NCI-H526 treated with DMSO at 0.1 percent for 48 hours (cell line): ENCODE measurements around the gene ANKAR.
"Not testable (repeated sequence)": the region's sequence is repeated elsewhere in the genome, so short reads cannot be mapped to it uniquely, and the experiment has no call there.

Source experiments
- DNase-seq: peaks from one replicate; lab custom pipeline; 2025; lab: John Stamatoyannopoulos, UW

ANKAR gene

GRCh38 chr2:189658306-189659212 is 15.9 kb upstream of the ANKAR start:
- DNase-seq: no peak

- no peak for DNase-seq
Measured at GRCh38 chr2:189659734-189660133, 14.7 kb upstream of the ANKAR start.

- no peak for DNase-seq
Measured at GRCh38 chr2:189660803-189661147, 13.7 kb upstream of the ANKAR start.

DNA sequence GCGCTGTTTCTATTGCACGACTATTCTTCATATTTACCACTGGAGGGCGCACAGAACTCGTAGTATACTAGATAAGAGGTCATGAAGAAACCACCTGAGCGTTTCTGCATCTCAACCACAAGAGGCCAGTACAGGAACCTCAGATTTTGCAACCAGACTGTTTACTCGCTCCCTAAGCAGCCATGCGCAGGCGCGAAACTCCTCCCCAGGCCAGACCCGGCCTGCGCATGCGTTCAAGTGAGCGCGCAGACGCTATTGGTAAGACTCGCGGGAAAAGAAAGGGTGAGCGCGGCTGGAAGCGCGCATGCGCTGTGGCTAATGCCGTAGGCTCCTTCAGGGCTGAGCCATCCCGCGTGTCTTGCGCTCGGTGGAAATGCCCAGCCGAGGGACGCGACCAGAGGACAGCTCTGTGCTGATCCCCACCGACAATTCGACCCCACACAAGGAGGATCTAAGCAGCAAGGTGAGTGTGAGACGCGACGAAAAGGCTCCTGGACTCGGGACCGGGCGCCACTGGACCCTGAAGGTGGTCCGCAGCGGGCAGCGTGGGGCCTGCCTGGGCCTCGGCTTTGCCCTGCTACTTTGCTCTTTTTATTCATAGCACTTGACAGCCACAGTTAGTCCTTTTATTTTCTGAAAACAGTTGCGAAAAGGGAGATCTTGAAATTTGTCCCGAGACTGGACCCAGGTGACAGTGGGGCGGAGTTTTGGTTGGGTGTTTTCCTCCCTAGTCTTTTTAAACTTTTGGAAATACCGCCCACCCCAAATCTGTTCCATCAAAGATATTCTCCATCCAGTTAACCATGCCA is 13.1 kb upstream of the ANKAR start, which contains the start of gene ASNSD1:
ASNSD1 (plus strand) TSS at position 312 of the 809 bp plus-strand sequence. CDS start 4,674 bp downstream, outside the sequence.
- DNase-seq: peak; percentile 99

DNA sequence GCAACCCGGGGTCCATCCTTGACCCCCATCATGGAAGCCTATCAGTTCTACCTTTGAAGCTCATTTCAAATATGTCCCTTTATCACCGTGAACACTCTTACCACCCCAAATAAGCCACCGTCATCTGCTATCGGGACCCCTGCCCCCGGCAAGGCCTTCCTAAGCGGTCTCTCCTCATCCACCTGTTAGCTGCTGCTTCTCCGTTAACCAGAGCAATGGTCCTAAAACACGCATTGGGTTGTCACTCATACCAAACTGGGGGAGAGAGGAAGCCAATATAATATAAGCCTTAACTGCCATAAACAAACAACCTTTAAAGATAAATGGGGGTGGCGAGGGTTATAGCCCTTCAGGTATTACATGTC is 12.5 kb upstream of the ANKAR start:
- peak; percentile 18 for DNase-seq

DNA sequence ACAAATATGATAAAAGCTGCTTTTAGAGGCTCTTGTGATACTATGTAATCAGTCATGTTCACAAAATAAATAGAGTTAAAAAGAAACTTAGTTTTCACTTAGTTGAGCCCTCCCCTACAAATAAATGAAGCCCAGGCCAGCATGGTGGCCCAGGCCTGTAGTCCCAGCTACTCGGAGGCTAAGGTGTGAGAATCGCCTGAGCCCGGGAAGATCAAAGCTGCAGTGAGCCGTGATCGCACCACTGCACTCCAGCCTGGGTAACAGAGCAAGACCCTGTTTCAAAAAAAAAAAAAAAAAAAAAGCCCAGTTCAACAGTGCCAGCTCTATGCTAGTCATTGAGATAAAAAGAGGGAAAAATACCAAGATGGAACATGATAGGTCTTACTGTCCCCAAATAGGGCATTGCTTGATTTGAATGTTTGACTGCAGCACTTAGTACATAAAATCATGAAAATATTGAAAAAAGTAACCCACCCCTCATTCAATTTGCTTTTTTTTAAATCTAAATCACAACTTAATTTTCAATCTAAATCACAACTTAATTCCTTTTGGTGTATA is 11.7 kb upstream of the ANKAR start:
- no peak for DNase-seq

GRCh38 chr2:189663319-189663718 is 11.2 kb upstream of the ANKAR start:
- not testable (repeated sequence) for DNase-seq

- DNase-seq: no peak
Measured at GRCh38 chr2:189669913-189670312, 4.6 kb upstream of the ANKAR start.

- DNase-seq: no peak
Measured at GRCh38 chr2:189673661-189674373, 653 bp upstream of the ANKAR start.

- no peak for DNase-seq
Measured at GRCh38 chr2:189676471-189676870, 2.0 kb downstream of the ANKAR start.

- DNase-seq: no peak
Measured at GRCh38 chr2:189679226-189679625, 4.8 kb downstream of the ANKAR start.

DNA sequence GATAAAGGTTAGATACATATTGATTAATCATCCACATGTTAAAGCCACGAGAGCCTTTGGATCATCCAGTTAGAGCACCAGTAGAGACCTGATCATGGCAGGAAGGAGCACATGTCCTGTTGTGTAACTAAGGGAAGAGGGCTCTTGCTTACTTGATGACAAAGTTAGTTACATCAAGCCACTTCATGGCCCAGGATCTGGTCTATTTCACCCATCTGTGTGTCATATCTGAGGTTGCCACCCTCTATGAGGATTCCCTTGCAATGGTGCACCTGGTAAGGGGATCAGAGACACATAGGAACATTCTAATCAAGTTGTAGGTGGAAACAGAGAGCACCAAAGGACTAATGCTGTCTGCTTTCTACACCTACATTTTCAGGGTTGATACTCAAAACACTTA is 6.7 kb downstream of the ANKAR start:
- DNase-seq: no peak

GRCh38 chr2:189681903-189682302 is 7.4 kb downstream of the ANKAR start:
- no peak for DNase-seq

DNA sequence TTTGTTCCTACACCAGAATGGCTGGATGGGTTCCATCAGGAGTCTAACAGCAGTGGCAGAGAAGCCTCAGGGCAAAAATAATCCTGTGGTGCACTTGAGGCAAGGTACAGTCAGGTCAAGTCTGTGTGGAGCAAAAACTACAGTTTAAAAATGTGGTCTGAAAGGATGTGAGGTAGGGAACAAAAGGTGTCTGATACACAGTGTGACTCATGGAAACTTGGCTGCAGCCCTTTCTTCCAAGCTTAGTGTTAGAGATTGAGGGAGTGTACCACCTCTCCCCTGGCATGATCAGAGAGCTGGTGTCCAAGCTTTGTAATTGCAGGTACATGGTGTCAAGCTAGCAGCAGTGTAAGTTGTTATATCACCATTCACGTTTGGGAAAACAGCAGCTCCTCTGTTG is 8.9 kb downstream of the ANKAR start:
- DNase-seq: no peak

DNA sequence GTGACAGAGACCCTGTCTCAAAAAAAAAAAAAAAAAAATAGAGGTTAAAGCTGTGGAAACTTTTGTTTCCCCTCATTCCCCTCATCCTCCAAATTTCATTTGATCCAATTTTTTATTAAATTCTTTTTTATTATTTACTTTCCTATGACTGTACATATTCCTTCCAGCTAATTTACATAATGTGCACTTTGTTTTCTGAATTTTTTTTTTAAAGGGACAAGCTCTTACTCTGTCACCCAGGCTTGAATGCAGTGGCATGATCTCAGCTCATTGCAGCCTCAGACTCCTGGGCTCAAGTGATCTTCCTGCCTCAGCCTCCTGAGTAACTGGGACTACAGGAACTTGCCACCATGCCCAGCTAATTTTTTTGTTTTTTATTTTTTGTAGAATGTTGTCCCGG is 10.3 kb downstream of the ANKAR start:
- no peak for DNase-seq

GRCh38 chr2:189685540-189686229 is 11.2 kb downstream of the ANKAR start:
- DNase-seq: no peak

DNA sequence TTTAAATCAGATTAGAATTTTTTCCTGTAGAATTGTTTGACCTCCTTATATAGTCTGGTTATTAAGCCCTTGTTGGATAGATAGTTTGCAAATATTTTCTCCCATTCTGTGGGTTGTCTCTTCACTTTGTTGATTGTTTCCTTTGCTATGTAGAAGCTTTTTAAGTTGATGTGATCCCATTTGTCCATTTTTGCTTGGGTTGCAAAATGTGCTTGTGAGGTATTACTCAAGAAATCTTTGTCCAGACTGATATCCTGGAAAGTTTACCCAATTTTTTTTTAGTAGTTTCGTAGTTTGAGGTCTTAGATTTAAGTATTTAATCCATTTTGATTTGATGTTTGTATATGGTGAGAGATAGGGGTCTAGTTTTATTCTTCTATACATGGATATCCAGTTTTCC is 13.3 kb downstream of the ANKAR start:
- DNase-seq: not testable (repeated sequence)

DNA sequence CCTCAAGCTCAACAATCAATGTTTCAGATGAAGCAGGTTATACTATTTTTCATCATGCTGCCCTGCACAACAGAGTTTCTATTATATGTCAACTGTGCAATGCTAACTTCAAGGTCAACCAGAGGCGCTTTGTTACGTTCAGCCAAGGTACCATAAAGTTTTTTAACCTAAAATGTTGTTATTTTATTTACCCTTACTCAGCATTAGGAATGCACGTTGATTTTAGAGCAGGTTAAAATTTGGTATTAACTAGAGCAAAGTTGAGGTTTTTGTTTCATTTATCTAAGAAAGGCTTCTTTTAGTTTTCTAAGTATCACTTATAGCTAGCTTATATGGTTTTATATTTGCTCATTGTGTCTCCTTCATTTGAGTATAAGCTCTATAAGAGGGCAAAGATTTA is 21.8 kb downstream of the ANKAR start:
- DNase-seq: no peak

- DNase-seq: peak; percentile 4
Measured at GRCh38 chr2:189698020-189698887, 23.8 kb downstream of the ANKAR start.

GRCh38 chr2:189700681-189701080 is 26.2 kb downstream of the ANKAR start:
- no peak for DNase-seq

- no peak for DNase-seq
Measured at GRCh38 chr2:189702071-189702470, 27.6 kb downstream of the ANKAR start.
